ENCODE measurements around the gene VGLL4. TPM values are rescaled to one million over a fixed set of nuclear protein-coding genes. Genes with fewer than 3 reads are reported as not detected.

The VGLL4 gene
- polyA plus RNA-seq, 3 donors = 8.5 to 13.2 (median 10.0) TPM

GRCh38 chr3:11619946-11620652 is 23.6 kb downstream of the VGLL4 start:
- TF ChIP-seq CTCF (IDR thresholded peaks at IDR 0.05) = no peak
- Histone ChIP-seq H3K36me3 (replicated peaks in 1 of 2; ENCODE audit: control insufficient read depth in 1 of 2, insufficient read depth in 2 of 2, low read length in 2 of 2) (no peaks in the 10 kb centered on the region), H3K4me2 (replicated peaks; ENCODE audit: extremely low read depth, low read length, poor library complexity, severe bottlenecking) (no peak overlapping the region), H2AFZ (ENCODE audit: insufficient read depth, low read depth, low read length, poor library complexity, severe bottlenecking) (no peak overlapping the region), H4K20me1 (ENCODE audit: insufficient read depth, low read length) (peaks cover 92% of the 10 kb centered on the region), H3K4me1 (ENCODE audit: control insufficient read depth in 1 of 2, insufficient read depth in 2 of 2, low read length in 2 of 2) (peaks cover 0 to under 1% of the 10 kb centered on the region in 2 donors), H3K79me2 (ENCODE audit: insufficient read depth, low read length) (peaks cover 98% of the 10 kb centered on the region), H3K9ac (ENCODE audit: insufficient read depth, low read length, poor library complexity, severe bottlenecking) (no peak overlapping the region), H3K4me3 (replicated peaks in 1 of 3; ENCODE audit: low read depth in 2 of 3, low read length in 3 of 3) (no peak overlapping the region), H3K27me3 (ENCODE audit: control insufficient read depth in 2 of 2, insufficient read depth in 2 of 2, low read length in 2 of 2) (no peaks in the 10 kb centered on the region), H3K27ac (ENCODE audit: low read depth in 1 of 2, low read length in 2 of 2) (no peak overlapping the region), H3K9me3 (replicated peaks in 1 of 2; ENCODE audit: control insufficient read depth in 1 of 2, insufficient read depth in 1 of 2, low read length in 2 of 2) (no peaks in the 10 kb centered on the region)
- intact Hi-C loops (cut with micrococcal nuclease) = no loop called here
- H3K27me3 Mint-ChIP-seq (ENCODE audit: low read depth in 3 of 3) = peaks cover 0 to 1% (median 0%) of the 10 kb centered on the region in 3 donors
- DNase-seq = no peak
- no peaks in the 10 kb centered on the region for H3K9me3 Mint-ChIP-seq
- 96% methylated on average over 8 of the region's 11 CpGs for WGBS (ENCODE audit: insufficient coverage)
- peak overlapping the region in 1 of 7 donors; percentile 25 for H3K27ac Mint-ChIP-seq
- H3K4me1 Mint-ChIP-seq = peaks cover 46% of the 10 kb centered on the region
- peaks cover 0 to 8% of the 10 kb centered on the region in 2 donors for H3K36me3 Mint-ChIP-seq
- H3K4me3 Mint-ChIP-seq = no peak overlapping the region

DNA sequence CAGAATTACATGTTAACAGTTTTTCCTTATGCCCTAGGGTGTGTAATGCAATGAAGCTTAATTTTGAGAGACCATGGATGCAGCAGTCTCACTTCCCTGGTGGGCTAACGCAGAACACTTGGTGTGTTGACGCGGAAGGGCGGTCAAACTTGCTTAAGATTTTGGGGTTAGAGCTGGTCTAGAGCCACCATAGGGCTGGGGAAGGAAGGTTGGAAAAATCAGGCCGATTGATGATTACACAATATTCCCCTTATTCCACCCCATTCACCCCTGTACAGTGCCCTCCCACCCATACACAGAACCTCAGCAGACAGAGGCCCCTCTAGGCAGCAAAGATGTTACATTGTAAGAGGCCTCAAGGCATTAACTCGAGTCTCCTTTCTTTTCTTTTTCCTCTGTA is 24.3 kb downstream of the VGLL4 start:
- no peaks in the 10 kb centered on the region for H3K9me3 Mint-ChIP-seq
- intact Hi-C loops (cut with micrococcal nuclease) = no loop called here
- no peak overlapping the region for H3K4me3 Mint-ChIP-seq
- no peak for TF ChIP-seq CTCF (IDR thresholded peaks at IDR 0.05)
- H3K4me1 Mint-ChIP-seq = peaks cover 40% of the 10 kb centered on the region
- no peak overlapping the region for H3K4me2 ChIP-seq (replicated peaks; ENCODE audit: extremely low read depth, low read length, poor library complexity, severe bottlenecking)
- H2AFZ ChIP-seq (ENCODE audit: insufficient read depth, low read depth, low read length, poor library complexity, severe bottlenecking) = no peak overlapping the region
- H3K36me3 Mint-ChIP-seq = peaks cover 1 to 8% of the 10 kb centered on the region in 2 donors
- peaks cover 0 to 1% (median 0%) of the 10 kb centered on the region in 3 donors for H3K27me3 Mint-ChIP-seq (ENCODE audit: low read depth in 3 of 3)
- no peak for DNase-seq
- H3K27ac Mint-ChIP-seq = peak overlapping the region in 3 of 7 donors; percentile 52 to 80 (median 75)
- H3K9me3 ChIP-seq (replicated peaks in 1 of 2; ENCODE audit: control insufficient read depth in 1 of 2, insufficient read depth in 1 of 2, low read length in 2 of 2) = no peaks in the 10 kb centered on the region
- no peak overlapping the region for H3K4me3 ChIP-seq (replicated peaks in 1 of 3; ENCODE audit: low read depth in 2 of 3, low read length in 3 of 3)
- H4K20me1 ChIP-seq (ENCODE audit: insufficient read depth, low read length) = peaks cover 91% of the 10 kb centered on the region
- H3K9ac ChIP-seq (ENCODE audit: insufficient read depth, low read length, poor library complexity, severe bottlenecking) = no peak overlapping the region
- no peaks in the 10 kb centered on the region for H3K36me3 ChIP-seq (replicated peaks in 1 of 2; ENCODE audit: control insufficient read depth in 1 of 2, insufficient read depth in 2 of 2, low read length in 2 of 2)
- H3K4me1 ChIP-seq (ENCODE audit: control insufficient read depth in 1 of 2, insufficient read depth in 2 of 2, low read length in 2 of 2) = no peaks in the 10 kb centered on the region
- peak overlapping the region in 1 of 2 donors; percentile 1 for H3K27ac ChIP-seq (ENCODE audit: low read depth in 1 of 2, low read length in 2 of 2)
- H3K79me2 ChIP-seq (ENCODE audit: insufficient read depth, low read length) = peaks cover 98% of the 10 kb centered on the region
- H3K27me3 ChIP-seq (ENCODE audit: control insufficient read depth in 2 of 2, insufficient read depth in 2 of 2, low read length in 2 of 2) = no peaks in the 10 kb centered on the region
- WGBS (ENCODE audit: insufficient coverage) = 17% methylated on average over 1 of the region's 6 CpGs
